GM12875 (cell line): ENCODE measurements around the gene MAP3K15.
"Not testable (repeated sequence)": the region's sequence is repeated elsewhere in the genome, so short reads cannot be mapped to it uniquely, and the experiment has no call there.

Experiments
- H3K4me3 ChIP-seq: one replicate; pipeline ENCODE4 v1.5.1; 2011; ENCODE audit warnings: low read depth, low read length, control low read depth
- CTCF ChIP-seq: IDR thresholded peaks from 2 replicates; pipeline ENCODE4 v1.5.1; 2011; ENCODE audit warnings: low read depth, mild to moderate bottlenecking, control low read depth, inconsistent platforms, low read length, moderate library complexity, borderline replicate concordance; ENCODE audit not compliant: insufficient read depth

Gene MAP3K15

GRCh38 chrX:19512359-19512758, 2.9 kb downstream of the MAP3K15 start:
- no peak for TF ChIP-seq CTCF
- no peak overlapping the region for H3K4me3 ChIP-seq

GRCh38 chrX:19511796-19512195, 3.5 kb downstream of the MAP3K15 start:
- H3K4me3 ChIP-seq, result not testable (repeated sequence)

GRCh38 chrX:19496711-19497110, 18.6 kb downstream of the MAP3K15 start:
- TF ChIP-seq CTCF, result no peak

GRCh38 chrX:19487520-19488200, 27.6 kb downstream of the MAP3K15 start:
- no peak for TF ChIP-seq CTCF
- no peak overlapping the region for H3K4me3 ChIP-seq

More at GRCh38 chrX:19496711-19497110, 18.6 kb downstream of the MAP3K15 start:
- no peak overlapping the region for H3K4me3 ChIP-seq

- TF ChIP-seq CTCF, result no peak
Measured at GRCh38 chrX:19479458-19479857, 35.9 kb downstream of the MAP3K15 start.

GRCh38 chrX:19468383-19468782, 46.9 kb downstream of the MAP3K15 start:
- not testable (repeated sequence) for H3K4me3 ChIP-seq

More at GRCh38 chrX:19479458-19479857, 35.9 kb downstream of the MAP3K15 start:
- H3K4me3 ChIP-seq, result no peak overlapping the region

GRCh38 chrX:19462879-19463278, 52.4 kb downstream of the MAP3K15 start:
- H3K4me3 ChIP-seq, result no peak overlapping the region
- no peak for TF ChIP-seq CTCF

GRCh38 chrX:19462231-19462630, 53.1 kb downstream of the MAP3K15 start:
- no peak for TF ChIP-seq CTCF
- no peak overlapping the region for H3K4me3 ChIP-seq
